ENCODE measurements around the gene SPTLC3. TPM values are rescaled to one million over a fixed set of nuclear protein-coding genes. Genes with fewer than 3 reads are reported as not detected.

SPTLC3 gene
- total and polyA plus RNA-seq, 2 of the 13 experiments (the other 11 are each of a cell fraction or from before 2014, with no cell fraction given): 20.5 to 95.6 TPM

DNA sequence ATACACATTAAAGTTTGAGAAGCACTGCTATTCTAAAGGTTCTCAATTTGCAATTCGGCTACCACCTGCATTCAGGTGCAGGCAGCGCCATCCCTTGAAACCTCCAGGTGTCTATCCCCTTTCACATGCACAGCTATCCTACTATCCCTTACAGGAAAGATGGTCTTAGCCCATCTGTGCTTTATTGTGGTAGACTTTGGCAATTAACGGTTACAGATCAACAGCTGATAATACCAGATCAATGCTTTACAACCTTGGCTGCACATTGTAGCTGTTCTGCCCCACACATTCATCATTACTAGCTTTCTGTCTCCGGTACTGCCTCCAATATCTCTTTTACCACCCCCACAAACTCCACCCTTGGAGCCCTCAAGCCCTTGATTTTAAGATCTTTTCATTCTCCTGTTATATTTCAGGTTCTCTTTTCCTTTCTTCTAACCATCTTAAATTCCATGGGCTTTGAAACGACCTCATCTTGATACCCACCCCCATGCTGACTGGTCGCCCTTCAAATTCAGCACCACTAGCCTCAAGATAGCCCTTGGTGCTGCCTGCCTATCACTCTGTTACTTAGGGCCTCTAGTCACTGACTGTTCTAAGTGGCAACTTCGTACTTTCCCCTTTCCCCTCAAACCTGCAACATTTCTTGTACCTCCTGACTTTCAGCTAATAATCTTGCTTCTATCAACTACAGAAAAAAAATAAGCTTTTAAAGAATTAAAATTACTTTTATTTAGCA lies 50.8 kb downstream of the SPTLC3 start (continued):
- TF ChIP-seq GABPA (IDR thresholded peaks at IDR 0.05; ENCODE audit: low read depth, low read length) (no peak), GABPA (CRISPR knock-in tag; IDR thresholded peaks at IDR 0.05; ENCODE audit: low read depth) (no peak), ZNF629 (CRISPR knock-in tag; conservative IDR thresholded peaks at IDR 0.05) (no peak), HNF1B (CRISPR knock-in tag; IDR thresholded peaks at IDR 0.05) (no peak), ZFP1 (CRISPR knock-in tag; IDR thresholded peaks at IDR 0.05) (no peak), ZNF205 (CRISPR knock-in tag; IDR thresholded peaks at IDR 0.05) (no peak), ZNF703 (CRISPR knock-in tag; IDR thresholded peaks at IDR 0.05; ENCODE audit: borderline replicate concordance) (no peak), ZFP90 (CRISPR knock-in tag; IDR thresholded peaks at IDR 0.05; ENCODE audit: borderline replicate concordance) (0 out of 2 replicates have a peak, but pooled peaks have one; percentile 3), KLF16 (CRISPR knock-in tag; IDR thresholded peaks at IDR 0.05) (no peak), REPIN1 (CRISPR knock-in tag; IDR thresholded peaks at IDR 0.05; ENCODE audit: borderline replicate concordance, low read depth) (no peak), ZNF713 (CRISPR knock-in tag; IDR thresholded peaks at IDR 0.05) (0 out of 2 replicates have a peak, but pooled peaks have one; percentile 24), MIER3 (CRISPR knock-in tag; IDR thresholded peaks at IDR 0.05; ENCODE audit: borderline replicate concordance) (no peak)
- TF ChIP-seq, protein P1, sequence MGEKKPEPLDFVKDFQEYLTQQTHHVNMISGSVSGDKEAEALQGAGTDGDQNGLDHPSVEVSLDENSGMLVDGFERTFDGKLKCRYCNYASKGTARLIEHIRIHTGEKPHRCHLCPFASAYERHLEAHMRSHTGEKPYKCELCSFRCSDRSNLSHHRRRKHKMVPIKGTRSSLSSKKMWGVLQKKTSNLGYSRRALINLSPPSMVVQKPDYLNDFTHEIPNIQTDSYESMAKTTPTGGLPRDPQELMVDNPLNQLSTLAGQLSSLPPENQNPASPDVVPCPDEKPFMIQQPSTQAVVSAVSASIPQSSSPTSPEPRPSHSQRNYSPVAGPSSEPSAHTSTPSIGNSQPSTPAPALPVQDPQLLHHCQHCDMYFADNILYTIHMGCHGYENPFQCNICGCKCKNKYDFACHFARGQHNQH (CRISPR knock-in tag; IDR thresholded peaks at IDR 0.05): no peak
- TF ChIP-seq, protein P2, sequence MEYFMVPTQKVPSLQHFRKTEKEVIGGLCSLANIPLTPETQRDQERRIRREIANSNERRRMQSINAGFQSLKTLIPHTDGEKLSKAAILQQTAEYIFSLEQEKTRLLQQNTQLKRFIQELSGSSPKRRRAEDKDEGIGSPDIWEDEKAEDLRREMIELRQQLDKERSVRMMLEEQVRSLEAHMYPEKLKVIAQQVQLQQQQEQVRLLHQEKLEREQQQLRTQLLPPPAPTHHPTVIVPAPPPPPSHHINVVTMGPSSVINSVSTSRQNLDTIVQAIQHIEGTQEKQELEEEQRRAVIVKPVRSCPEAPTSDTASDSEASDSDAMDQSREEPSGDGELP (IDR thresholded peaks at IDR 0.05; ENCODE audit: borderline replicate concordance, low read depth): no peak
- TF ChIP-seq, protein P3, sequence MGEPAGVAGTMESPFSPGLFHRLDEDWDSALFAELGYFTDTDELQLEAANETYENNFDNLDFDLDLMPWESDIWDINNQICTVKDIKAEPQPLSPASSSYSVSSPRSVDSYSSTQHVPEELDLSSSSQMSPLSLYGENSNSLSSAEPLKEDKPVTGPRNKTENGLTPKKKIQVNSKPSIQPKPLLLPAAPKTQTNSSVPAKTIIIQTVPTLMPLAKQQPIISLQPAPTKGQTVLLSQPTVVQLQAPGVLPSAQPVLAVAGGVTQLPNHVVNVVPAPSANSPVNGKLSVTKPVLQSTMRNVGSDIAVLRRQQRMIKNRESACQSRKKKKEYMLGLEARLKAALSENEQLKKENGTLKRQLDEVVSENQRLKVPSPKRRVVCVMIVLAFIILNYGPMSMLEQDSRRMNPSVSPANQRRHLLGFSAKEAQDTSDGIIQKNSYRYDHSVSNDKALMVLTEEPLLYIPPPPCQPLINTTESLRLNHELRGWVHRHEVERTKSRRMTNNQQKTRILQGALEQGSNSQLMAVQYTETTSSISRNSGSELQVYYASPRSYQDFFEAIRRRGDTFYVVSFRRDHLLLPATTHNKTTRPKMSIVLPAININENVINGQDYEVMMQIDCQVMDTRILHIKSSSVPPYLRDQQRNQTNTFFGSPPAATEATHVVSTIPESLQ (CRISPR knock-in tag; conservative IDR thresholded peaks at IDR 0.05): no peak
- TF ChIP-seq, protein P4, sequence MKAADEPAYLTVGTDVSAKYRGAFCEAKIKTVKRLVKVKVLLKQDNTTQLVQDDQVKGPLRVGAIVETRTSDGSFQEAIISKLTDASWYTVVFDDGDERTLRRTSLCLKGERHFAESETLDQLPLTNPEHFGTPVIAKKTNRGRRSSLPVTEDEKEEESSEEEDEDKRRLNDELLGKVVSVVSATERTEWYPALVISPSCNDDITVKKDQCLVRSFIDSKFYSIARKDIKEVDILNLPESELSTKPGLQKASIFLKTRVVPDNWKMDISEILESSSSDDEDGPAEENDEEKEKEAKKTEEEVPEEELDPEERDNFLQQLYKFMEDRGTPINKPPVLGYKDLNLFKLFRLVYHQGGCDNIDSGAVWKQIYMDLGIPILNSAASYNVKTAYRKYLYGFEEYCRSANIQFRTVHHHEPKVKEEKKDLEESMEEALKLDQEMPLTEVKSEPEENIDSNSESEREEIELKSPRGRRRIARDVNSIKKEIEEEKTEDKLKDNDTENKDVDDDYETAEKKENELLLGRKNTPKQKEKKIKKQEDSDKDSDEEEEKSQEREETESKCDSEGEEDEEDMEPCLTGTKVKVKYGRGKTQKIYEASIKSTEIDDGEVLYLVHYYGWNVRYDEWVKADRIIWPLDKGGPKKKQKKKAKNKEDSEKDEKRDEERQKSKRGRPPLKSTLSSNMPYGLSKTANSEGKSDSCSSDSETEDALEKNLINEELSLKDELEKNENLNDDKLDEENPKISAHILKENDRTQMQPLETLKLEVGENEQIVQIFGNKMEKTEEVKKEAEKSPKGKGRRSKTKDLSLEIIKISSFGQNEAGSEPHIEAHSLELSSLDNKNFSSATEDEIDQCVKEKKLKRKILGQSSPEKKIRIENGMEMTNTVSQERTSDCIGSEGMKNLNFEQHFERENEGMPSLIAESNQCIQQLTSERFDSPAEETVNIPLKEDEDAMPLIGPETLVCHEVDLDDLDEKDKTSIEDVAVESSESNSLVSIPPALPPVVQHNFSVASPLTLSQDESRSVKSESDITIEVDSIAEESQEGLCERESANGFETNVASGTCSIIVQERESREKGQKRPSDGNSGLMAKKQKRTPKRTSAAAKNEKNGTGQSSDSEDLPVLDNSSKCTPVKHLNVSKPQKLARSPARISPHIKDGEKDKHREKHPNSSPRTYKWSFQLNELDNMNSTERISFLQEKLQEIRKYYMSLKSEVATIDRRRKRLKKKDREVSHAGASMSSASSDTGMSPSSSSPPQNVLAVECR (CRISPR knock-in tag; IDR thresholded peaks at IDR 0.05; ENCODE audit: borderline replicate concordance): no peak; the same call in 1 of the 2 replicates
- TF ChIP-seq, protein P5, sequence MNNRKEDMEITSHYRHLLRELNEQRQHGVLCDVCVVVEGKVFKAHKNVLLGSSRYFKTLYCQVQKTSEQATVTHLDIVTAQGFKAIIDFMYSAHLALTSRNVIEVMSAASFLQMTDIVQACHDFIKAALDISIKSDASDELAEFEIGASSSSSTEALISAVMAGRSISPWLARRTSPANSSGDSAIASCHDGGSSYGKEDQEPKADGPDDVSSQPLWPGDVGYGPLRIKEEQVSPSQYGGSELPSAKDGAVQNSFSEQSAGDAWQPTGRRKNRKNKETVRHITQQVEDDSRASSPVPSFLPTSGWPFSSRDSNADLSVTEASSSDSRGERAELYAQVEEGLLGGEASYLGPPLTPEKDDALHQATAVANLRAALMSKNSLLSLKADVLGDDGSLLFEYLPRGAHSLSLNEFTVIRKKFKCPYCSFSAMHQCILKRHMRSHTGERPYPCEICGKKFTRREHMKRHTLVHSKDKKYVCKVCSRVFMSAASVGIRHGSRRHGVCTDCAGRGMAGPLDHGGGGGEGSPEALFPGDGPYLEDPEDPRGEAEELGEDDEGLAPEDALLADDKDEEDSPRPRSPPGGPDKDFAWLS (CRISPR knock-in tag; IDR thresholded peaks at IDR 0.05; ENCODE audit: borderline replicate concordance): no peak
